GM12864 (cell line): ENCODE data around the gene RDH5.

Experiments used
- DNase-seq: peaks from one replicate; pipeline ENCODE4 v3.0.0-alpha.2; 2011; ENCODE audit warnings: low read depth
- H3K4me3 ChIP-seq: 2 replicates; pipeline ENCODE4 v1.5.1; 2011; ENCODE audit warnings: mild to moderate bottlenecking, low read depth, low read length, control low read depth
- CTCF ChIP-seq: IDR thresholded peaks from 2 replicates; pipeline ENCODE4 v1.5.1; 2011; ENCODE audit warnings: low read depth, mild to moderate bottlenecking, moderate library complexity, low read length, control low read depth, inconsistent platforms; ENCODE audit errors: missing control alignments

The RDH5 gene

DNA sequence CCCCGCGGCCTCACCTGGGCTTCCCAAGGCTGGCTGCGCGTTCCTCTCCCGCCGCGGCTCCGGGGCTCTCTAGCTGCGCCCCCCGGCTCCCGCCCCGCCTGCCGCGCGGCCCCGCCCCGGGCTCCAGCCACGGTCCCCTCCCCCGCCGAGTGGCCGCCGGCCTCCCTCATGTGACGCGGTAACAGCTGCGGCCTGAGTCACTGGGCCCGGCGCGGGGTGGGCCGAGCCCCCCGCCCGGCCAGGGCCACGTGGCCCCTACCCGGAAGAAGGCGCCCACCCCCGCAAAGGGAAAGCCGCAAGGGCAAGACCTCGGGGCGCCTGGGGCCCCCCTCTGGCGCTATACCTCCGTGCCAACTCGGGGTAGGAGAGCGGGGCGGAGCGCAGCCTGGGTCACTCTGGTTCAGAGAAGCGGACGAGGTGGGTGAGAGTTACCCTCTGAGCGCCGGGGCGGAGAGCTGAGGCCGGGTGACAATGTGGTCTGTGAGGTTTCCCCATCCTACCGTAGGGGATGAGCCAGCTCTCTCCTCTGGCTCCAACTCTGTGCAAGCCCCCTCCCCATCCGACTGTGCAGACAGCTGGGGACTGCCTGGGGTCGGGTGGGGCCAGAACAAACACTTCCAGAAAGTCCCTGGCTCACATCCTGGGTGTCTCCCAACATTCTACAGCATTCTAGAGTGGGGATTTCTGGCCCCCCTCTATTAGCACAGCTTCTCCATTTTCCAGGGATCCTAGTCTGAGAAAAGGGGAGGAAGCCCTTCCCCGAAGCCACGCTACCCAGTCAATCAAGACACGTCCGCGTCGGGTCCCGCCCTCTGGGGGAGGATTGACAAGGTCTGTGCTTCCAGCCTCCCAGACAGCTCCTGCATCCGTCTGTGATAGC, 9.0 kb downstream of the RDH5 start, which contains the start of gene CD63:
Gene CD63, minus strand, starts transcription at position 71 of the 880 bp plus-strand sequence. CDS start 668 bp downstream, outside the sequence.
- no peak for DNase-seq
- TF ChIP-seq CTCF = no peak
- peak within 1 kb of the TSS; percentile 75 for H3K4me3 ChIP-seq

GRCh38 chr12:55729819-55730818, 9.9 kb downstream of the RDH5 start:
- TF ChIP-seq CTCF = peak; percentile 8
- peak overlapping the region; percentile 75 for H3K4me3 ChIP-seq
- no peak for DNase-seq

- no peak for DNase-seq
- H3K4me3 ChIP-seq = no peak overlapping the region
- TF ChIP-seq CTCF = no peak
Observed at GRCh38 chr12:55732288-55732687, 12.1 kb downstream of the RDH5 start.

DNA sequence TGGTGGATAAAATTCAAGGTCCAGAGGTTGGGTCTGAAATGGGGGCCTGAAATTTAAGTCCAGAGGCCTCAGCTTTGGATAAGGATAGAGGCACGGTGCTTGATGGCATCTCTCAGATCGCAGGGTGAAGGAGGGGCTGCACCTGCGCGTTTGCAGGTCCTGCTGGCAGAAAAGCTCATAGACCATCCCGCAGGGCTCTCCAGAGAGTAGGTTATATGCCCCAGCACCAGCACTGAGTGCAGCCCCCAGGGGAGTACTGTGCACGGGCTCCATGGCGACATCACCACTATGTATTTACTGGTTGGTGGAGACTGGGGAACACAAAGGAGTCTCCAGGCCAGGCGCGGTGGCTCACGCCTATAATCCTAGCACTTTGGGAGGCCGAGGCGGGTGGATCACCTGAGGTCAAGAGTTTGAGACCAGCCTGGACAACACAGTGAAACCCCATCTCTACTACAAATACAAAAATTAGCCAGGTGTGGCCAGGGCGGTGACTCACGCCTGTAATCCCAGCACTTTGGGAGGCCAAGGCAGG, 12.9 kb downstream of the RDH5 start:
- H3K4me3 ChIP-seq = no peak overlapping the region
- no peak for TF ChIP-seq CTCF
- no peak for DNase-seq

GRCh38 chr12:55733858-55734257, 13.7 kb downstream of the RDH5 start:
- no peak overlapping the region for H3K4me3 ChIP-seq
- DNase-seq = no peak
- no peak for TF ChIP-seq CTCF

DNA sequence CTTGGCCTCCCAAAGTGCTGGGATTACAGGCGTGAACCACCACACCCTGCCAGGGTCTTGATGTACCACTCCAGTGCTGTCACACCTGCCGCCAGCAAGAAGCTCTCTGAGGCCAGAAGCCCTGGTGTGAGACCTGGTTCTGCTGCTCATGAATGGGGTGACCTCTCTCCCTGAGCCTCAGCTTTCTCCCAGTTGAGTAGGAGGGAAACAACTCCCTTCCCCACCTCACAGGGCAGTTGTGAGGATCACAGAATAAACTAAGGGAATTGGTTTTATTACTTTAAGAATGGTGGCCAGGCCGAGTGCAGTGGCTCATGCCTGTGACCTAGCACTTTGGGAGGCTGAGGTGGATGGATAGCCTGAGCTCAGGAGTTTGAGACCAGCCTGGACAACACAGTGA, 14.4 kb downstream of the RDH5 start:
- no peak for TF ChIP-seq CTCF

More for the DNA sequence above, 14.4 kb downstream of the RDH5 start:
- no peak overlapping the region for H3K4me3 ChIP-seq
- DNase-seq = no peak
